ENCODE measurements around the gene SMIM5. TPM values are rescaled to one million over a fixed set of nuclear protein-coding genes. Genes with fewer than 3 reads are reported as not detected.

The SMIM5 gene
- total and polyA plus RNA-seq, 9 of the 15 experiments (the other 6 are each of a cell fraction or from before 2014, with no cell fraction given): 0.08 TPM; not detected in 8

GRCh38 chr17:75666959-75667790 lies 33.9 kb downstream of the SMIM5 start, which contains the start of the genes RECQL5 and SAP30BP:
Gene RECQL5, minus strand, starts transcription at chr17:75667154. Its CDS starts 597 bp downstream, at chr17:75666557.
Gene SAP30BP, plus strand, starts transcription at chr17:75667338. Its CDS starts 35 bp downstream, at chr17:75667373.
- H3K27me3 ChIP-seq (ENCODE audit: control insufficient read depth in 2 of 2, insufficient read depth in 2 of 2, low read length in 2 of 2): no peaks in the 10 kb centered on the region
- in situ Hi-C loops (cut with MboI) (no loop called here), intact Hi-C loops (cut with micrococcal nuclease) (no loop called here)
- peak; percentile 100 for ATAC-seq
- DNase-seq (ENCODE audit: extremely low read depth in 1 of 4, low spot score in 3 of 4): peak; percentile 92 to 99 (median 96)
- WGBS (ENCODE audit: insufficient coverage, low coverage, missing lambda C conversion rate): under 1% methylated on average over 52 of the region's 55 CpGs
- POLR2A ChIA-PET: interaction anchor here (0.5 to 2.6 kb wide), 15 partner anchors 8 to 107 kb away, joined by 3 to 12 read pairs (median 4); partner anchors contain the start of gene SMIM5
- peaks cover 57% of the 10 kb centered on the region for H3K36me3 ChIP-seq (ENCODE audit: control insufficient read depth, insufficient read depth, low read length)
- peaks cover 3 to 13% of the 10 kb centered on the region in 2 experiments; a peak in 4 of 5 replicates for H3K4me1 ChIP-seq (replicated peaks in 1 of 2; ENCODE audit: control insufficient read depth in 2 of 2, insufficient read depth in 2 of 2, low read length in 2 of 2)
- peak within 1 kb of the TSS; percentile 81 for H3K27ac ChIP-seq (ENCODE audit: extremely low read depth, low read depth, low read length)
- peak within 1 kb of the TSS; percentile 85 for H3K4me3 ChIP-seq
- H3K4me2 ChIP-seq (ENCODE audit: insufficient read depth, low read length): peak within 1 kb of the TSS; percentile 95
- BruUV-seq (replicated peaks): TSS peak; percentile 77
- peak within 1 kb of the TSS; percentile 84 for H2AFZ ChIP-seq (ENCODE audit: low read depth, low read length)
- H3K79me2 ChIP-seq (ENCODE audit: control insufficient read depth, insufficient read depth, low read length): peaks cover 63% of the 10 kb centered on the region
- H3K9me1 ChIP-seq (ENCODE audit: control insufficient read depth, insufficient read depth, low read length): no peaks in the 10 kb centered on the region
- FAIRE-seq: peak; percentile 99
- H4K20me1 ChIP-seq (replicated peaks; ENCODE audit: control insufficient read depth, insufficient read depth, low read length): no peaks in the 10 kb centered on the region; the same call in 1 of the 2 replicates
- CTCF ChIA-PET (ENCODE audit: low intra/inter-chr PET ratio): no interaction called here
- peak within 1 kb of the TSS; percentile 85 to 99 for H3K9ac ChIP-seq (ENCODE audit: insufficient read depth in 1 of 2, low read depth in 2 of 2, low read length in 2 of 2)
- H3K9me3 ChIP-seq (replicated peaks; ENCODE audit: control insufficient read depth, insufficient read depth, low read depth, low read length): no peaks in the 10 kb centered on the region
- TF ChIP-seq GABPB2 (CRISPR knock-in tag; conservative IDR thresholded peaks at IDR 0.05): no peak
- no peak for TF ChIP-seq SETDB1 (IDR thresholded peaks at IDR 0.05; ENCODE audit: low read length)
- no peak for TF ChIP-seq PCBP1 (IDR thresholded peaks at IDR 0.05; ENCODE audit: low read depth, low read length, poor library complexity, severe bottlenecking)
- TF ChIP-seq ZSCAN32 (CRISPR knock-in tag; IDR thresholded peaks at IDR 0.05): no peak
- no peak for TF ChIP-seq ZNF584 (CRISPR knock-in tag; IDR thresholded peaks at IDR 0.05; ENCODE audit: low read depth)
- TF ChIP-seq HDAC6 (IDR thresholded peaks at IDR 0.05; ENCODE audit: low read depth, low read length): no peak
- TF ChIP-seq ZNF551 (CRISPR knock-in tag; IDR thresholded peaks at IDR 0.05): no peak
- TF ChIP-seq SIN3A (IDR thresholded peaks at IDR 0.05; ENCODE audit: borderline replicate concordance in 2 of 2, control insufficient read depth in 1 of 2, low read depth in 2 of 2, low read length in 2 of 2): peak; percentile 81 to 95; a peak in 2 of 4 replicates
- no peak for TF ChIP-seq SIX5 (IDR thresholded peaks at IDR 0.05; ENCODE audit: borderline replicate concordance in 1 of 2, insufficient read depth in 1 of 2, low read depth in 1 of 2, low read length in 2 of 2)
- TF ChIP-seq ZNF445 (CRISPR knock-in tag; IDR thresholded peaks at IDR 0.05; ENCODE audit: low read depth): no peak
- TF ChIP-seq ZNF124 (CRISPR knock-in tag; IDR thresholded peaks at IDR 0.05): no peak
- no peak; the same call in 1 of the 2 replicates for TF ChIP-seq ESRRA (IDR thresholded peaks at IDR 0.05; ENCODE audit: borderline replicate concordance, low read depth)
- no peak for TF ChIP-seq THRAP3 (IDR thresholded peaks at IDR 0.05; ENCODE audit: borderline replicate concordance)
- no peak for TF ChIP-seq PHF21A (IDR thresholded peaks at IDR 0.05; ENCODE audit: borderline replicate concordance, low read depth)
- TF ChIP-seq ZKSCAN1 (IDR thresholded peaks at IDR 0.05; ENCODE audit: low read depth, low read length): peak; percentile 64; the same call in 1 of the 2 replicates
- peak; percentile 6 for TF ChIP-seq MEIS2 (IDR thresholded peaks at IDR 0.05; ENCODE audit: partially characterized antibody)
- no peak for TF ChIP-seq CTBP1 (IDR thresholded peaks at IDR 0.05; ENCODE audit: borderline replicate concordance)
- peak in 1 of 2 experiments; percentile 53; a peak in 1 of 4 replicates for TF ChIP-seq KDM4B (IDR thresholded peaks at IDR 0.05; ENCODE audit: borderline replicate concordance in 2 of 2, low read depth in 1 of 2)
- no peak for TF ChIP-seq NFE2L1 (tag; IDR thresholded peaks at IDR 0.05; ENCODE audit: borderline replicate concordance, low read depth)
- no peak for TF ChIP-seq RBM25 (IDR thresholded peaks at IDR 0.05; ENCODE audit: low read depth, low read length, severe bottlenecking)
- no peak for TF ChIP-seq E2F6 (IDR thresholded peaks at IDR 0.05; ENCODE audit: borderline replicate concordance in 1 of 2, extremely low read depth in 1 of 2, insufficient read depth in 1 of 2, insufficient read length in 1 of 2, low read depth in 1 of 2, low read length in 1 of 2, poor library complexity in 1 of 2, severe bottlenecking in 1 of 2)
